Panc1 (cell line): ENCODE results near the gene MARVELD2. TPM values are rescaled to one million over a fixed set of nuclear protein-coding genes. Genes with fewer than 3 reads are reported as not detected.

ENCODE experiments used
- ATAC-seq: fragments of 200-7000 bp; cut with Tn5 transposase; 2 replicates; pipeline ENCODE4 v1.9.1; 2020; ENCODE audit warnings: mild to moderate bottlenecking, moderate library complexity
- BruUV-seq: library from RNA; stranded (reverse); fragments of 400-500 nt; replicated peaks from 2 replicates; lab custom pipeline; 2021; lab: Mats Ljungman, UMichigan
- CTCF ChIA-PET: fragments of 300-600 bp; sonication (Branson Sonifier 250); formaldehyde crosslinking; loops from one replicate; lab custom pipeline; 2022; ENCODE audit warnings: antibody characterized with exemption; lab: Charles Lee
- POLR2A ChIA-PET: fragments of 300-600 bp; sonication (Branson Sonifier 250); formaldehyde crosslinking; loops from one replicate; lab custom pipeline; 2022; ENCODE audit warnings: antibody characterized with exemption; lab: Charles Lee
- DNase-seq: peaks from one replicate; pipeline ENCODE4 v3.0.0-alpha.2; 2010; ENCODE audit warnings: low read depth, low spot score
- H3K27ac ChIP-seq: 2 replicates; pipeline ENCODE4 v1.5.1; 2011; ENCODE audit warnings: mild to moderate bottlenecking, low read length, inconsistent platforms
- H3K27me3 ChIP-seq: fragments of 200-500 bp; sonication (Bioruptor generic); 2 replicates; pipeline ENCODE4 v1.6.0; 2014; ENCODE audit warnings: low read length, inconsistent platforms; ENCODE audit not compliant: control insufficient read depth, insufficient read depth
- H3K36me3 ChIP-seq: fragments of 200-500 bp; sonication (Bioruptor generic); 2 replicates; pipeline ENCODE4 v1.5.1; 2014; ENCODE audit warnings: inconsistent platforms, mild to moderate bottlenecking, low read length, moderate library complexity; ENCODE audit not compliant: control insufficient read depth, insufficient read depth
- H3K4me1 ChIP-seq: 2 replicates; pipeline ENCODE4 v1.5.1; 2011; ENCODE audit warnings: inconsistent platforms, mild to moderate bottlenecking, low read length, moderate library complexity; ENCODE audit not compliant: control insufficient read depth, insufficient read depth
- H3K4me3 ChIP-seq, 2 experiments: 2 replicates each; pipeline ENCODE4 v1.5.1; 2011 to 2012; ENCODE audit warnings: low read depth in 2 of 2, low read length in 2 of 2, mild to moderate bottlenecking in 2 of 2, inconsistent platforms in 1 of 2, moderate library complexity in 1 of 2
- H3K9me3 ChIP-seq: fragments of 200-500 bp; sonication (Bioruptor generic); 2 replicates; pipeline ENCODE4 v1.5.1; 2014; ENCODE audit warnings: low read depth, mild to moderate bottlenecking, inconsistent platforms, low read length, moderate library complexity; ENCODE audit not compliant: control insufficient read depth, insufficient read depth
- POLR2AphosphoS5 ChIP-seq: IDR thresholded peaks from 2 replicates; pipeline ENCODE4 v1.6.1; 2012; ENCODE audit warnings: mild to moderate bottlenecking, low read depth, low read length, moderate library complexity
- REST ChIP-seq, 2 experiments: IDR thresholded peaks; 2 replicates each; pipeline ENCODE4 v1.6.1; 2011 to 2012; ENCODE audit warnings: low read depth in 2 of 2, control low read depth in 1 of 2, low read length in 1 of 2, mild to moderate bottlenecking in 1 of 2, moderate library complexity in 1 of 2; ENCODE audit not compliant: insufficient read depth in 1 of 2
- SIN3A ChIP-seq: IDR thresholded peaks from 2 replicates; pipeline ENCODE4 v1.6.1; 2012; ENCODE audit warnings: low read depth, mild to moderate bottlenecking, low read length, moderate library complexity, borderline replicate concordance; ENCODE audit not compliant: insufficient read depth
- TCF7L2 ChIP-seq: IDR thresholded peaks from 2 replicates; pipeline ENCODE4 v1.6.1; 2011; ENCODE audit warnings: mild to moderate bottlenecking, low read depth, low read length, inconsistent platforms
- in situ Hi-C: cut with HindIII; loops from 2 replicates; pipeline ENCODE4 v1.10.0; 2016; ENCODE audit warnings: low sequenced_read_pairs, low pct_unique_long_range_greater_than_20kb
- intact Hi-C: fragments of 100-400 bp; cut with micrococcal nuclease; formaldehyde crosslinking; loops from one replicate; pipeline ENCODE4 v1.10.0; 2022; ENCODE audit not compliant: unreplicated experiment
- total RNA-seq: library from RNA; stranded (reverse); gene quantifications from one replicate; pipeline ENCODE4 v1.2.1, GENCODE V29; 2021; ENCODE audit not compliant: unreplicated experiment
- TF ChIP-seq, protein P1 (sequence below): fragments of 450-650 bp; IDR thresholded peaks from 2 replicates; pipeline ENCODE4 v1.5.1; 2017; ENCODE audit warnings: mild to moderate bottlenecking

MARVELD2 gene
- total RNA-seq, 1 experiment from 2014 or later: 17.3 TPM

DNA sequence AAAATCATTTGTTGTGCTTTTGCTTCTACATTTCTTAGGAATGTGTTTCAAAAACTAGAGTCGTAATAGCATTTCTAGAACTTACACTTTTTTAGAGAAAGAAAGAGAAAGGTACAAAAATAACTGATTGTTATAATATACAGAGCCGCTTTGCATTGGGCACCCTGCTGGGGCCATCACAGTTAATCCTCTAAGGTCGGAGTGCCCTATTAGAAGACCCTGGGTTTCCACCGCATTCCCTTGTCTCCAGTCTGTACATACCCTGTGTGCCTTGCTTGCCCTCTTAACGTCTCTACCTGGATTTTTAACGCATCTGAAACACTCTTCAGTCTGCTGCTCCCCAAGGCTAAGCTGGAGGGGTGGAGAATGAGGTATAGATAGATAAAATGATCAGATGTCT is 1.3 kb downstream of the MARVELD2 start:
- in situ Hi-C loops (no loop called here), intact Hi-C loops (no loop called here)
- ChIA-PET POLR2A (no interaction called here), CTCF (no interaction called here)
- no peaks in the 10 kb centered on the region; the same call in none of the 2 replicates for H3K36me3 ChIP-seq
- H3K4me1 ChIP-seq: peaks cover 9% of the 10 kb centered on the region; the same call in 1 of the 2 replicates
- no peaks in the 10 kb centered on the region for H3K9me3 ChIP-seq
- TF ChIP-seq, protein P1, sequence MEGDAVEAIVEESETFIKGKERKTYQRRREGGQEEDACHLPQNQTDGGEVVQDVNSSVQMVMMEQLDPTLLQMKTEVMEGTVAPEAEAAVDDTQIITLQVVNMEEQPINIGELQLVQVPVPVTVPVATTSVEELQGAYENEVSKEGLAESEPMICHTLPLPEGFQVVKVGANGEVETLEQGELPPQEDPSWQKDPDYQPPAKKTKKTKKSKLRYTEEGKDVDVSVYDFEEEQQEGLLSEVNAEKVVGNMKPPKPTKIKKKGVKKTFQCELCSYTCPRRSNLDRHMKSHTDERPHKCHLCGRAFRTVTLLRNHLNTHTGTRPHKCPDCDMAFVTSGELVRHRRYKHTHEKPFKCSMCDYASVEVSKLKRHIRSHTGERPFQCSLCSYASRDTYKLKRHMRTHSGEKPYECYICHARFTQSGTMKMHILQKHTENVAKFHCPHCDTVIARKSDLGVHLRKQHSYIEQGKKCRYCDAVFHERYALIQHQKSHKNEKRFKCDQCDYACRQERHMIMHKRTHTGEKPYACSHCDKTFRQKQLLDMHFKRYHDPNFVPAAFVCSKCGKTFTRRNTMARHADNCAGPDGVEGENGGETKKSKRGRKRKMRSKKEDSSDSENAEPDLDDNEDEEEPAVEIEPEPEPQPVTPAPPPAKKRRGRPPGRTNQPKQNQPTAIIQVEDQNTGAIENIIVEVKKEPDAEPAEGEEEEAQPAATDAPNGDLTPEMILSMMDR: no peak
- TF ChIP-seq REST (IDR thresholded peaks at IDR 0.05; ENCODE audit: insufficient read depth in 1 of 2, low read depth in 2 of 2, low read length in 1 of 2): no peak
- TF ChIP-seq SIN3A: no peak
- no peak for TF ChIP-seq POLR2AphosphoS5
- TF ChIP-seq TCF7L2: no peak
- ATAC-seq (no peak), DNase-seq (no peak)
- TSS peak; percentile 54 for BruUV-seq
- H3K27me3 ChIP-seq: no peaks in the 10 kb centered on the region
- peak overlapping the region; percentile 81; the same call in 1 of the 2 replicates for H3K27ac ChIP-seq
- peak overlapping the region in 1 of 2 experiments; percentile 66; a peak in 2 of 4 replicates for H3K4me3 ChIP-seq

DNA sequence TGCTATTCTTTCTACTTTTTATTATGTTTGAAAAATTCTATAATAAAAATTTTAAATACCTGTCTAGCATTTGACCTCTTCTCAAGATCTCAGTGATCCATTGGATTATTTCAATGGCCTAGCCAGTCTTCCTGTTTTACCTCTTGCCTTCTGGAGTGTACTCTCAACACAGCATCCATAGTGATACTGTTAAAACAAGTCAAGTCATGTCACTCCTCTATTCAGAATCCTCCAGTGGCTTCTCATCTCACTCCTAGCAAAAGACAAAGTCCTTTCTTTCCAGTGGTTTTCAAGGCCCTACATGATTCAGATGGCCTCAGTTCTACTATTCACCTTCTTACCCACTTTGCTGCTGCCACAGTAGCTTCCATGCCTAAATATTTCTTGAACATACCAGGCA is 1.8 kb downstream of the MARVELD2 start:
- CTCF ChIA-PET: no interaction called here
- Histone ChIP-seq H3K4me1 (peaks cover 9% of the 10 kb centered on the region; the same call in 1 of the 2 replicates), H3K27me3 (no peaks in the 10 kb centered on the region), H3K9me3 (no peaks in the 10 kb centered on the region), H3K27ac (0 out of 2 replicates have a peak overlapping the region, but pooled peaks have one; percentile 11), H3K36me3 (no peaks in the 10 kb centered on the region; the same call in none of the 2 replicates), H3K4me3 (no peak overlapping the region)
- in situ Hi-C loops: no loop called here
- BruUV-seq: no TSS peak
- intact Hi-C loops: no loop called here
- ATAC-seq: no peak
- POLR2A ChIA-PET: no interaction called here
- no peak for DNase-seq
- TF ChIP-seq SIN3A: no peak
- TF ChIP-seq POLR2AphosphoS5: no peak
- TF ChIP-seq TCF7L2: no peak
- TF ChIP-seq, protein P1: no peak
- TF ChIP-seq REST (IDR thresholded peaks at IDR 0.05; ENCODE audit: insufficient read depth in 1 of 2, low read depth in 2 of 2, low read length in 1 of 2): no peak
